Neutrophil (primary cell): Measurements from ENCODE around the gene GBP3.

Source experiments
- H3K27ac ChIP-seq: fragments of 200-600 bp; sonication (generic); 2 replicates; pipeline ENCODE4 v1.5.1; 2016; ENCODE audit warnings: mild to moderate bottlenecking, moderate library complexity
- H3K27me3 ChIP-seq: fragments of 200-600 bp; sonication (generic); 2 replicates; pipeline ENCODE4 v1.6.0; 2016; ENCODE audit warnings: mild to moderate bottlenecking
- H3K36me3 ChIP-seq: fragments of 200-600 bp; sonication (generic); 2 replicates; pipeline ENCODE4 v1.5.1; 2017
- H3K4me1 ChIP-seq, 2 experiments: fragments of 200-600 bp in 1 of 2; sonication (generic) in 1 of 2; 1 replicate in 1 of 2; 2 replicates in 1 of 2; pipeline versions ENCODE4 v1.5.1 to v1.6.1; 2013 to 2016; ENCODE audit warnings: low read depth in 1 of 2, low read length in 1 of 2, mild to moderate bottlenecking in 1 of 2, moderate library complexity in 1 of 2; ENCODE audit not compliant: control insufficient read depth in 1 of 2, insufficient read depth in 1 of 2
- H3K4me3 ChIP-seq, 2 experiments: fragments of 200-600 bp in 1 of 2; sonication (generic) in 1 of 2; 1 replicate in 1 of 2; 2 replicates in 1 of 2; pipeline ENCODE4 v1.5.1; 2013 to 2016; ENCODE audit warnings: low read depth in 1 of 2, low read length in 1 of 2, mild to moderate bottlenecking in 1 of 2, moderate library complexity in 1 of 2
- H3K9me3 ChIP-seq: fragments of 200-600 bp; sonication (generic); 2 replicates; pipeline ENCODE4 v1.5.1; 2016
- CTCF ChIP-seq: fragments of 200-600 bp; sonication (generic); IDR thresholded peaks from 2 replicates; pipeline ENCODE4 v1.5.1; 2016; ENCODE audit warnings: antibody characterized with exemption

GBP3 gene

DNA sequence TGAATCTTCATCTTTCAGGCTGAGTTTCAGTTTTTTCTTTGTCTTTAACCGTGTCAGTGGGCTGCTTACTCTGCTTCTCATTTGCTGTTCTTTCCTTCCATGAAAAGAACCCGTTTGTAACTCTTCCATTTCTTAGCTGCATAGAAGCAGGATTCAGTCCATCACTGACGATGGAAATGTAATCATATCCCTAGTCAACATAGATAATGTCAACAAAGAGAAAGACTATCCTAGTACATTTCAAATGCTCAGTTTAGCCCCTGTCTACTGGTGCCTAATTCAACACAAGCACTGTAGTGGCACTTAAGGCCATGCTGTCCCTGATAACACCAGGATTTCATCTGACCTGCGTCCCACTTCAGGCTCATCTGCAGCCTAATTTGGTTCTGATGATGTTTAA, 42.0 kb upstream of the GBP3 start:
- Histone ChIP-seq H3K36me3 (peaks cover 14% of the 10 kb centered on the region), H3K4me1 (peaks cover 0 to 8% of the 10 kb centered on the region in 2 experiments), H3K27ac (peak overlapping the region; percentile 75), H3K27me3 (no peaks in the 10 kb centered on the region), H3K9me3 (no peaks in the 10 kb centered on the region), H3K4me3 (peak overlapping the region; percentile 44 to 66)
- TF ChIP-seq CTCF: no peak

DNA sequence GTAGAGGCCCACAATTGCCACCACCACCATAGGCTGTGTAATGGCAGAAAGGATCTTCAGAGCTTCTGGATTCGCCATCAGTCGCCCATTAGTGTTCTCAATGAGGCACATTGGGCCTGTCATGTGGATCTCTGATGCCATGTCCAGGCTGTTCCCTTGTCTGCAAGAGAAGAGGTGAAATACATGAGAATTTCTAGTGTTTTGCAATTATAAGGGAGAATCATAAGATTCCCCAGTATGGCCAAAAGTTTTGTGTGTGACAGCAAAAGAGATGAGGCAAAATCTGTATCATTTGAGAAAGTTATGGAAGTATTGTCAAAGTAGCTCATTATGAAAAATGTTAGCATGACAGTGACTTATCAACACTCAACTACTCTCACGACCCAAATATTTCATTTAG, 40.4 kb upstream of the GBP3 start:
- Histone ChIP-seq H3K4me1 (peaks cover 0 to 8% of the 10 kb centered on the region in 2 experiments), H3K4me3 (no peak overlapping the region), H3K36me3 (peaks cover 27% of the 10 kb centered on the region), H3K27me3 (no peaks in the 10 kb centered on the region), H3K9me3 (no peaks in the 10 kb centered on the region), H3K27ac (no peak overlapping the region)
- TF ChIP-seq CTCF: no peak

- Histone ChIP-seq H3K27me3 (no peaks in the 10 kb centered on the region), H3K9me3 (no peaks in the 10 kb centered on the region), H3K4me1 (peaks cover 0 to 2% of the 10 kb centered on the region in 2 experiments), H3K4me3 (no peak overlapping the region), H3K27ac (no peak overlapping the region), H3K36me3 (peaks cover 54% of the 10 kb centered on the region)
- TF ChIP-seq CTCF: no peak
Observed at GRCh38 chr1:89060091-89060490, 37.4 kb upstream of the GBP3 start.

DNA sequence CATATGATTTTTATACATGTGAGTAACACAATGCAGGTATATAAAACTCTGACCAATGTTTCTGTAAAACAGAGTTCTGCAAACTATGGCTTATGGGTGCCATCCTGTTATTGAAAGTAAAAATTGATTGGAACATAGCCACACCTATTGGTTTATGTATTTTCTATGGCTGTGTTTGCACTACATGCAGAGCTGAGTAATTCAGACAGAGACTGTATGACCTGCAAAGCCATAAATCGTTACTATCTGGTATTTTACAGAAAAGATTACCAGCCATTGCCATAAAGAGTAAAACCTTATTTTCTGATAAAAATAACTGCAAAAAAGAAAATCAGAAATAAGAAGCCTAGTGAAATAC, 29.3 kb upstream of the GBP3 start:
- Histone ChIP-seq H3K27ac (no peak overlapping the region), H3K36me3 (peaks cover 49% of the 10 kb centered on the region), H3K9me3 (no peaks in the 10 kb centered on the region), H3K27me3 (no peaks in the 10 kb centered on the region), H3K4me1 (no peaks in the 10 kb centered on the region), H3K4me3 (no peak overlapping the region)
- no peak for TF ChIP-seq CTCF

GRCh38 chr1:89051300-89051954, 28.8 kb upstream of the GBP3 start:
- H3K27me3 ChIP-seq: no peaks in the 10 kb centered on the region
- no peak for TF ChIP-seq CTCF
- no peak overlapping the region for H3K27ac ChIP-seq
- no peaks in the 10 kb centered on the region for H3K9me3 ChIP-seq
- H3K36me3 ChIP-seq: peaks cover 44% of the 10 kb centered on the region
- H3K4me3 ChIP-seq: no peak overlapping the region
- no peaks in the 10 kb centered on the region for H3K4me1 ChIP-seq
